Bronchial epithelial cell (primary cell): Measurements from ENCODE around the gene PRKCB. TPM values are rescaled to one million over a fixed set of nuclear protein-coding genes. Genes with fewer than 3 reads are reported as not detected.
"Not testable (repeated sequence)": the region's sequence is repeated elsewhere in the genome, so short reads cannot be mapped to it uniquely, and the experiment has no call there.

Experiments used
- DNase-seq: peaks from one replicate; pipeline ENCODE4 v3.0.0-alpha.2; 2010; ENCODE audit warnings: low read depth
- FAIRE-seq: peaks from 2 replicates; lab custom pipeline; 2011; peaks lifted over from hg19 to GRCh38; lab: Jason Lieb, UNC
- H3K27me3 ChIP-seq: 2 replicates; pipeline ENCODE4 v1.5.1; 2011; ENCODE audit warnings: low read length; ENCODE audit not compliant: control insufficient read depth, insufficient read depth
- H3K36me3 ChIP-seq: 2 replicates; pipeline ENCODE4 v1.5.1; 2011; ENCODE audit warnings: low read length; ENCODE audit not compliant: control insufficient read depth, insufficient read depth
- H3K4me3 ChIP-seq: 2 replicates; pipeline ENCODE4 v1.5.1; 2011; ENCODE audit warnings: mild to moderate bottlenecking, low read depth, low read length, control low read depth
- total RNA-seq: library from RNA; depleted of rRNA; stranded (reverse); fragments of >200 nt; gene quantifications from 2 replicates; pipeline ENCODE4 v1.2.1, GENCODE V29; 2014
- TF ChIP-seq, protein P1 (sequence below): IDR thresholded peaks from 2 replicates; pipeline ENCODE4 v1.5.1; 2011; ENCODE audit warnings: mild to moderate bottlenecking, moderate library complexity, low read length, control low read depth, inconsistent platforms; ENCODE audit not compliant: insufficient read depth, severe bottlenecking

Gene PRKCB
- total RNA-seq, 1 donor from 2014 or later = not detected

DNA sequence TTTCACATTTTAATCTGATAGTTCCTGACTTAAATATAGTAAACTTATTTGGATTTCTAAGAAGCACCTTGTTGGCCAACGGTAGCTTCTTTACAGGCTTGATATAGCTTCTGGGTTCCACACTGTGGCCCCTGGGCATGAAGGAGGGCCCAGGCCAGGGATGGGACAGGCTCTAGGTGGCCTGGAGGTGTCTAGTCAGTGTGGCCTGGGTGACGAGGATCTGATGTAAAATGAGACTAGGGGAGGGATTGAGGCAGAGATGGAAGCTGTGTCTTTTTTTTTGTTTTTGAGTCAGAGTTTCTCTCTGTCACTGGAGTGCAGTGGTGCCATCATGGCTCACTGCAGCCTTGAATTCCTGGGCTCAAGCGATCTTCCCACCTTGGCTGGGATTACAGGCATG, 187.0 kb downstream of the PRKCB start:
- Histone ChIP-seq H3K36me3 (no peaks in the 10 kb centered on the region), H3K4me3 (no peak overlapping the region), H3K27me3 (no peaks in the 10 kb centered on the region)
- TF ChIP-seq, protein P1, sequence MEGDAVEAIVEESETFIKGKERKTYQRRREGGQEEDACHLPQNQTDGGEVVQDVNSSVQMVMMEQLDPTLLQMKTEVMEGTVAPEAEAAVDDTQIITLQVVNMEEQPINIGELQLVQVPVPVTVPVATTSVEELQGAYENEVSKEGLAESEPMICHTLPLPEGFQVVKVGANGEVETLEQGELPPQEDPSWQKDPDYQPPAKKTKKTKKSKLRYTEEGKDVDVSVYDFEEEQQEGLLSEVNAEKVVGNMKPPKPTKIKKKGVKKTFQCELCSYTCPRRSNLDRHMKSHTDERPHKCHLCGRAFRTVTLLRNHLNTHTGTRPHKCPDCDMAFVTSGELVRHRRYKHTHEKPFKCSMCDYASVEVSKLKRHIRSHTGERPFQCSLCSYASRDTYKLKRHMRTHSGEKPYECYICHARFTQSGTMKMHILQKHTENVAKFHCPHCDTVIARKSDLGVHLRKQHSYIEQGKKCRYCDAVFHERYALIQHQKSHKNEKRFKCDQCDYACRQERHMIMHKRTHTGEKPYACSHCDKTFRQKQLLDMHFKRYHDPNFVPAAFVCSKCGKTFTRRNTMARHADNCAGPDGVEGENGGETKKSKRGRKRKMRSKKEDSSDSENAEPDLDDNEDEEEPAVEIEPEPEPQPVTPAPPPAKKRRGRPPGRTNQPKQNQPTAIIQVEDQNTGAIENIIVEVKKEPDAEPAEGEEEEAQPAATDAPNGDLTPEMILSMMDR = no peak
- no peak for FAIRE-seq
- no peak for DNase-seq

DNA sequence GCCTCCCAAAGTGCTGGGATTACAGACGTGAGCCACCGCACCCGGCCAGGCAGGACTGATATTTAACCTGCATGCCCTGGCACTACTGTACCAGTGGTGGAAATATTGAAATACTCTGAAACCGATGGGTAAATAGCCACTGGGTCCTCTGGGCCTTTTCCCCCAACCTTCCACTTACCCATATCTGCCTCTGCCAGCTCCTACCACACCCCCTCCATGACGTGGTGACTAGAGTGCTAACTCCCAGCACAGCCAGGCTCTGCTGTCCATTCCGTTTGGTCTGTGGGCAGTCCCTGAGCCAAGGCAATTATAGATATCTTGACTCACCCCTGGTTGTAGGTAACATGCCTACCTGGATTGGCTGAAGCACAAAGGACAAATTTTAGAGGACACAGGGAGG, 187.8 kb downstream of the PRKCB start:
- H3K4me3 ChIP-seq = no peak overlapping the region
- DNase-seq (no peak), FAIRE-seq (no peak)
- H3K27me3 ChIP-seq = no peaks in the 10 kb centered on the region
- no peaks in the 10 kb centered on the region for H3K36me3 ChIP-seq
- TF ChIP-seq, protein P1 = no peak

DNA sequence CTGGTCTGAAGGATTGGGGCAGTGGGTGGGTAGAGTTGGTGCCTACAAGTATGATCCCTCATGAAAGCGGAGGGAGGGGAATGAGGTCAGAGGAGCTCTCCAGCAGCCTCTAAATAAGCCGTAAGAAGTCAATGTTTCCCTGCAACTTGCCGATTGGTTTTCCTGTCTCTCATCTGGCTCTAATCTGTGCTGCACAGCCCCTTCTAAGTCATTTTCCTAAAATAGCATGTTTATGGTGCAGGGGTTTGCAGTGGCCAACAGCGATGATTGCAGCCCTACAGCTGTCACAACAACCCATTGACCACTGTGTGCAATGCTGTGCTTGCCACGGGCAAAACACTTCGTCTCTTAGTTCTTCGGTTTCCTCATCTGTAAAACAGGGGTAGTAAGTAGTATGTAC, 189.2 kb downstream of the PRKCB start:
- no peaks in the 10 kb centered on the region for H3K27me3 ChIP-seq
- no peak for FAIRE-seq

DNA sequence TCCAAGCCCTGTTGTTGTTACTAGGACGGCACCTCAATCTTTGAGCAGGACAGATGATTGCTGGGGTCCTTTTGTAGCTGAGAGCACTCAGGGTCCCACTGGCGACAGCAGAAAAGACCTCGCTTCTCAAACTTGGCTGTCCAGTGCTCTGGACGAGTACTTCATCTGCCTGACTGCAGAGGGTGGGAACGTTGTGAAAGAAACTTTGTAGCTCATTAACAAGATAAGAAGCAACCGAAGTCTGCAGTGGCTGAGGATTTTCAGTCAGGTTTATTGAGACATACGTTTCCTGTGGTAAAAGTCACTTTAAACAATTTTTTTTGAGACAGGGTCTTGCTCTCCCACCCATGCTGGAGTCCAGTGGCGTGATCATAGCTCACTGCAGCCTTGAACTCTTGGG, 191.7 kb downstream of the PRKCB start:
- Histone ChIP-seq H3K36me3 (no peaks in the 10 kb centered on the region), H3K4me3 (no peak overlapping the region), H3K27me3 (no peaks in the 10 kb centered on the region)
- FAIRE-seq (no peak), DNase-seq (no peak)
- TF ChIP-seq, protein P1 = no peak

More for the DNA sequence above, 189.2 kb downstream of the PRKCB start:
- no peaks in the 10 kb centered on the region for H3K36me3 ChIP-seq
- no peak for DNase-seq
- TF ChIP-seq, protein P1 = no peak
- no peak overlapping the region for H3K4me3 ChIP-seq

DNA sequence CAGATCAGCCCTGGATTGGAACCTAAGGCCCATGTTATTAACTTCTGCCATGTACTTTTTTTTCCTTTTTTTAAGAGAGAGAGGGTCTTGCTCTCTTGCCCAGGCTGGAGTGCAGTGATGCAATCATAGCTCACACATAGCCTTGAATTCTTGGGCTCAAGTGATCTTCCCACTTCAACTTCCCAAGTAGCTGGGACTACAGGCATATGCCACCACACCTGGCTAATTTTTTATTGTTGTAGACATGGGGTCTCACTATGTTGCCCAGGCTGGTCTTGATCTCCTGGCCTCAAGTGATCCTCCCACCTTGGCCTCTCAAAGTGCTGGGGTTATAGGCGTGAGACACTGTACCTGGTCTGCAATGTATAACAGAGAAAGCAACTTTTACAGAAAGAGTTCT, 194.1 kb downstream of the PRKCB start:
- H3K27me3 ChIP-seq, DNase-seq, H3K4me3 ChIP-seq, FAIRE-seq, H3K36me3 ChIP-seq: not testable (repeated sequence)

DNA sequence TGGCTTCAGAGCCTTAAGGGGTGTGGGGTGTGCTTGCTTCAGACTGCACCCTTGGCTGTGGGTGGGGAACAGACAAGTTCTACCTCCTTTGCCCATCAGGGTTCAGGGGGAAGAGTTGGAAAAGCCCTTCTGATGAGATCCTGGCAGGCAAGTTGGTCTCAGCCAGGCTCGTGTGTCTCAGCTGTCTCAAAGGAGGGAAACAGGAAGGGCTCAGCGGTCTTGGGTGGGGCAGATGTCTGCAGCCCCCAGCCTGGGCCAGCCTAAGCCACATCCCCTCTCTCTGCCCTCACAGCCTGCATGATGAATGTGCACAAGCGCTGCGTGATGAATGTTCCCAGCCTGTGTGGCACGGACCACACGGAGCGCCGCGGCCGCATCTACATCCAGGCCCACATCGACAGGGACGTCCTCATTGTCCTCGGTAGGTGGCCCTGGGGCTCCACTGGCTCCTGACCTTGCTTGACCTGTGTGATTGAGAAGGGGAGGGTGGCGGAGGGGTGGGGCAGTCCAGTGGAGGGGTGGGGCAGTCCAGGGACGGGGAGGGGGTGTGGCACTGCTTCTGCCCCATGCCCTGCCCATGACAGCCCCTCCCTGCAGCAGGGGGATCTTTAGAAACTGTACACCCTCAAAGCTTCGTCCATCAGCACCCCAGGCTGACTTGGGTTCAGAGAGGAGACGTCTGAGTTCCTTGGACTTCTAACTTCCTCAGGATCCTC, 199.5 kb downstream of the PRKCB start:
- Histone ChIP-seq H3K36me3 (no peaks in the 10 kb centered on the region), H3K4me3 (no peak overlapping the region), H3K27me3 (no peaks in the 10 kb centered on the region)
- FAIRE-seq (no peak), DNase-seq (no peak)
- TF ChIP-seq, protein P1 = no peak
